Measurements from ENCODE around the gene RHOH. TPM values are rescaled to one million over a fixed set of nuclear protein-coding genes. Genes with fewer than 3 reads are reported as not detected.

The RHOH gene
- total RNA-seq, 2 experiments from 2014 or later = 125 to 126 TPM

- no peak overlapping the region for H3K4me3 Mint-ChIP-seq
- H3K27me3 Mint-ChIP-seq = no peaks in the 10 kb centered on the region
- H3K27ac Mint-ChIP-seq = no peak overlapping the region
- no peaks in the 10 kb centered on the region for H3K9me3 Mint-ChIP-seq
- no peak for DNase-seq
- POLR2A ChIA-PET = no interaction called here
- CTCF ChIA-PET = no interaction called here
- no peaks in the 10 kb centered on the region for H3K36me3 Mint-ChIP-seq (ENCODE audit: low read depth)
- H3K4me1 Mint-ChIP-seq = peaks cover 24% of the 10 kb centered on the region
Observed at GRCh38 chr4:40177591-40177990, 19.2 kb upstream of the RHOH start.

DNA sequence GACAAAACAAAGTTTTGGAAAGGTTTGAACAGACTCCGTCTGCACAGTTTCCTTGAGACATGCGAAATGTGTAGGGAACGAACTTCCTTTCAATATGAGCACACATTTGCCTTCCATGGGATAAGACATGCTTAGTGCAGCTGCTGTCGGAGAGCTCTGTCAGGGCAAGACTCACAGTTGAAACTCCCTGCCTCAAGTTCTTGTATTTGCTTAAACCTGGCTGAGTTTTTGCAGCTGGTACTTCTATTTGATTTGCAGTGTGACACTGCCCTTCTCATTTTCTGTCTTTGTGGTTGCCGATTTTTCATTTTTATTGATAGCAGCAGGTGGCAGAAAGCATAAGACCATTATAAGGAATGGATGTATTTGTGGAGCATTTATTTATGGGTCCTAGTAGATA is 18.2 kb upstream of the RHOH start:
- POLR2A ChIA-PET = no interaction called here
- Mint-ChIP-seq H3K36me3 (ENCODE audit: low read depth) (no peaks in the 10 kb centered on the region), H3K27ac (no peak overlapping the region), H3K27me3 (no peaks in the 10 kb centered on the region), H3K4me3 (no peak overlapping the region), H3K4me1 (peaks cover 15% of the 10 kb centered on the region), H3K9me3 (no peaks in the 10 kb centered on the region)
- no peak for DNase-seq
- CTCF ChIA-PET = interaction anchor here (0.8 kb wide), 1 partner anchor 128 kb away, joined by 3 read pairs; no protein-coding TSS in a partner anchor

GRCh38 chr4:40179360-40179759 is 17.5 kb upstream of the RHOH start:
- ChIA-PET CTCF (no interaction called here), POLR2A (no interaction called here)
- H3K9me3 Mint-ChIP-seq = no peaks in the 10 kb centered on the region
- DNase-seq = no peak
- H3K4me1 Mint-ChIP-seq = peaks cover 20% of the 10 kb centered on the region
- no peak overlapping the region for H3K4me3 Mint-ChIP-seq
- no peaks in the 10 kb centered on the region for H3K36me3 Mint-ChIP-seq (ENCODE audit: low read depth)
- no peak overlapping the region for H3K27ac Mint-ChIP-seq
- H3K27me3 Mint-ChIP-seq = no peaks in the 10 kb centered on the region

DNA sequence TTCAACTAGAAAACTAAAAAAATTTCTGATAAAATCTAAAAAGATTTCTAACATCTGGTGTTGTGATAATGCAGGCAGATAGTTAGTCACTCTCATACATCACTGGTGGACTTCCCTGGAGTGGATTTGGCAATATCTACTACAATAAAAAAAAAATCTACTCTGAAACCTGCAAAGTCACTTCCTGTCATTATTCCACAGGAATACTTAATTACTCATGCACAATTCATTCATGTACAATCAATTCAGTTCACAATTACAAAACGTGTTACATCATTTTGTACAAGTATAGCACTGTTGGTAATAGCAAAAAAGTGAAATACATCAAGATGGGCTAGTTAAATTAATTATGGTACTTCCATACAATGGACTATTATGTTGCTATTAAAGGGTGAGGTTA is 16.5 kb upstream of the RHOH start:
- Mint-ChIP-seq H3K27ac (no peak overlapping the region), H3K36me3 (ENCODE audit: low read depth) (no peaks in the 10 kb centered on the region), H3K4me3 (no peak overlapping the region), H3K9me3 (no peaks in the 10 kb centered on the region), H3K4me1 (peaks cover 26% of the 10 kb centered on the region), H3K27me3 (no peaks in the 10 kb centered on the region)
- DNase-seq = no peak
- POLR2A ChIA-PET = no interaction called here
- CTCF ChIA-PET = no interaction called here

DNA sequence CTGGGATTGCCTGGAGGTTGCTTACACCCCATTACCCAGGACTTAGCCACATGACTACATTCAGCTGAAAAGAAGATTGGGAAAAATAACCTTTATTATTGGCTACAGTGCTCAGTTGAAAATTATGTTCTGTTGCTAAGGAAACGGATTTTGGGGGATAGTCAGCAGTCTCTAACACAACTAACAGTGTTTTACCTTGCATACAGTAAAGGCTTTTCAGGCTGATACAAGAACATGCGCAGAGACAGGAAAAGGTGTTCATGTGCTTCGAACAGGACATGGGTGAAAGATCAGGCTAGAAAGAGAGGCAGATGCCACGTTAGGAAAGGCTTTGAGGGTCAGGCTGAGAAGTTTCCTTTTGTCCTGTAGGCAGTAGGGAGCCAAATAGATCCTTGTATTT is 14.8 kb upstream of the RHOH start:
- H3K4me1 Mint-ChIP-seq = peaks cover 39% of the 10 kb centered on the region
- no peak for DNase-seq
- H3K36me3 Mint-ChIP-seq (ENCODE audit: low read depth) = no peaks in the 10 kb centered on the region
- no peak overlapping the region for H3K27ac Mint-ChIP-seq
- ChIA-PET CTCF (interaction anchor here (0.6 kb wide), 1 partner anchor 163 kb away, joined by 4 read pairs; no protein-coding TSS in a partner anchor), POLR2A (interaction anchor here (1.5 kb wide), 1 partner anchor 18 kb away, joined by 4 read pairs; no protein-coding TSS in a partner anchor)
- H3K27me3 Mint-ChIP-seq = no peaks in the 10 kb centered on the region
- H3K9me3 Mint-ChIP-seq = no peaks in the 10 kb centered on the region
- H3K4me3 Mint-ChIP-seq = no peak overlapping the region

GRCh38 chr4:40182954-40183353 is 13.9 kb upstream of the RHOH start:
- POLR2A ChIA-PET = interaction anchor here (0.9 to 10.0 kb wide), 4 partner anchors 14 to 125 kb away, joined by 4 to 135 read pairs (median 5); partner anchors contain the start of gene RHOH
- no peaks in the 10 kb centered on the region for H3K9me3 Mint-ChIP-seq
- H3K27ac Mint-ChIP-seq = no peak overlapping the region
- H3K36me3 Mint-ChIP-seq (ENCODE audit: low read depth) = no peaks in the 10 kb centered on the region
- H3K4me3 Mint-ChIP-seq = no peak overlapping the region
- no peaks in the 10 kb centered on the region for H3K27me3 Mint-ChIP-seq
- CTCF ChIA-PET = interaction anchor here (0.7 to 2.0 kb wide), 4 partner anchors 12 to 223 kb away, joined by 3 to 11 read pairs (median 6); no protein-coding TSS in a partner anchor
- H3K4me1 Mint-ChIP-seq = peaks cover 46% of the 10 kb centered on the region
- DNase-seq = no peak

DNA sequence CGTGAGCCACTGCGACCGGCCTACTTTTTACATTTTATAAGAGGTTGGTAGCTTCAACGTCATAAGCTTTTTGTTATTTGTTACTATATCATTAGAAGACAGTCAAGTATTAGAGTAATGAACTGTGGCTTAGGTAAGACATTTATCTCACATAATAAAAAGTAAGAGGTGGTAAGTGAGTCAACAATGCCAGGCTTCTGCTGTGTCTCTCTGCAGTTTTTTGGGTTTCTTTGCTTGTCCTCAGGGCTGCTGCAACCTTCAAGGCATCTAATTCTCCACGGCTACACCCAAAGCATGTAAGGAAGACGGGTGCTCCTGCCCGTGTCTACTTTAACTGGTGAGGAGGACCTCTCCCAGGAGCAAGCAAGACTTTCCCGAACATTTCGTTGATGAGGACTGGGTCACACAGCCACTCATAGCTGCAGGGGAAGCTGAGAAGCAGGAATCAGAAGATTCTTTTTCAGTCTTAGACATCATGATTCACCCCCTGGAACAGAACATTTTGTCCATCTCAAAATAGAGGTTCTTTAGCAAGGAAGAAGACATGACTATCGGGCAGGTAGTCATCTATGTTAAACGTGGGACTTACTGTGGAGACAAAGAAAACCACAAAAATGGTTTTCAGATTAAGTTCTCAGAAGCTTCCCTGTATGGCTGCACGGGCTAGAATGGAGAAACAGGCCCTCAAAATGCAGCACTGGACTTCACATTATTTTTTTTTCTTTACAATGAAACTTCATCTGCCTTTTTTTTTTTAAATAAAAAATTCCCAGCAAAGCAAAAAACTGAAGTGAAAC is 13.0 kb upstream of the RHOH start:
- CTCF ChIA-PET = interaction anchor here (0.7 to 2.0 kb wide), 4 partner anchors 11 to 224 kb away, joined by 3 to 11 read pairs (median 6); no protein-coding TSS in a partner anchor
- DNase-seq = no peak
- H3K36me3 Mint-ChIP-seq (ENCODE audit: low read depth) = no peaks in the 10 kb centered on the region
- H3K4me1 Mint-ChIP-seq = peaks cover 47% of the 10 kb centered on the region
- no peaks in the 10 kb centered on the region for H3K9me3 Mint-ChIP-seq
- H3K27ac Mint-ChIP-seq = peak overlapping the region; percentile 12
- no peaks in the 10 kb centered on the region for H3K27me3 Mint-ChIP-seq
- POLR2A ChIA-PET = interaction anchor here (0.8 to 10.0 kb wide), 5 partner anchors 13 to 124 kb away, joined by 4 to 135 read pairs (median 5); partner anchors contain the start of gene RHOH
- no peak overlapping the region for H3K4me3 Mint-ChIP-seq

- Mint-ChIP-seq H3K36me3 (ENCODE audit: low read depth) (no peaks in the 10 kb centered on the region), H3K9me3 (no peaks in the 10 kb centered on the region), H3K4me3 (no peak overlapping the region), H3K27ac (no peak overlapping the region), H3K27me3 (no peaks in the 10 kb centered on the region), H3K4me1 (peaks cover 57% of the 10 kb centered on the region)
- POLR2A ChIA-PET = interaction anchor here (1.3 to 10.0 kb wide), 3 partner anchors 11 to 121 kb away, joined by 4 to 135 read pairs (median 11); partner anchors contain the start of gene RHOH
- DNase-seq = no peak
- CTCF ChIA-PET = interaction anchor here (1.2 to 1.4 kb wide), 3 partner anchors 124 to 140 kb away, joined by 3 to 5 read pairs (median 4); no protein-coding TSS in a partner anchor
Observed at GRCh38 chr4:40185830-40186664, 10.8 kb upstream of the RHOH start.

- no peak overlapping the region for H3K27ac Mint-ChIP-seq
- DNase-seq = no peak
- POLR2A ChIA-PET = interaction anchor here (1.3 to 10.0 kb wide), 3 partner anchors 10 to 121 kb away, joined by 4 to 135 read pairs (median 11); partner anchors contain the start of gene RHOH
- no peaks in the 10 kb centered on the region for H3K36me3 Mint-ChIP-seq (ENCODE audit: low read depth)
- H3K4me3 Mint-ChIP-seq = no peak overlapping the region
- H3K4me1 Mint-ChIP-seq = peaks cover 60% of the 10 kb centered on the region
- H3K27me3 Mint-ChIP-seq = no peaks in the 10 kb centered on the region
- no peaks in the 10 kb centered on the region for H3K9me3 Mint-ChIP-seq
- CTCF ChIA-PET = interaction anchor here (0.7 to 1.4 kb wide), 5 partner anchors 45 to 139 kb away, joined by 3 to 5 read pairs (median 4); no protein-coding TSS in a partner anchor
Observed at GRCh38 chr4:40186665-40187014, 10.2 kb upstream of the RHOH start.

DNA sequence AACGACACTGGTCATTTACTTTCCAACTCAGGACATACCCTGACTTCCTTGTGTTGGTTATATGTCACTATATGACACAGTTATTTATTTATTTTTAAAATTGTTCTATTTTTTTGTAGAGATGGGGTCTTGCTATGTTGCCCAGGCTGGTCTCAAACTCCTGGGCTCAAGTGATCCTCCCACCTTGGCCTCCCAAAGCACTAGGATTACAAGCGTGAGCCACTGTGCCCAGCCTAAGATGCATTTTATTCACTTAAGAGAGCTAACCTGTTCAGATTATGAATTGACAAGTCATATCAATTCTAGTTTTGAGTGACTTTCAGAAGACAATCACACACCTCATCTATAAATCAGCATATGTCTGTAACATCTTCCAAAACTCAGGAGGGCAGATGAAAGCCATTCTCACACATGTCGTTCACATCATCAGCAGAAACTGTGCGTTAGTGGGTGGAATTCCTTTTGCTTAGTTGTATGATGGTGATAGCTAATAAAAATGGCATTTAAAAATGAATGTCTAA is 9.4 kb upstream of the RHOH start:
- DNase-seq = no peak
- POLR2A ChIA-PET = interaction anchor here (1.0 to 10.0 kb wide), 2 partner anchors 10 to 125 kb away, joined by 3 to 135 read pairs; partner anchors contain the start of gene RHOH
- H3K9me3 Mint-ChIP-seq = no peaks in the 10 kb centered on the region
- peaks cover 64% of the 10 kb centered on the region for H3K4me1 Mint-ChIP-seq
- H3K4me3 Mint-ChIP-seq = no peak overlapping the region
- CTCF ChIA-PET = interaction anchor here (0.7 to 1.4 kb wide), 4 partner anchors 44 to 138 kb away, joined by 3 to 5 read pairs (median 4); no protein-coding TSS in a partner anchor
- H3K36me3 Mint-ChIP-seq (ENCODE audit: low read depth) = no peaks in the 10 kb centered on the region
- no peaks in the 10 kb centered on the region for H3K27me3 Mint-ChIP-seq
- no peak overlapping the region for H3K27ac Mint-ChIP-seq

DNA sequence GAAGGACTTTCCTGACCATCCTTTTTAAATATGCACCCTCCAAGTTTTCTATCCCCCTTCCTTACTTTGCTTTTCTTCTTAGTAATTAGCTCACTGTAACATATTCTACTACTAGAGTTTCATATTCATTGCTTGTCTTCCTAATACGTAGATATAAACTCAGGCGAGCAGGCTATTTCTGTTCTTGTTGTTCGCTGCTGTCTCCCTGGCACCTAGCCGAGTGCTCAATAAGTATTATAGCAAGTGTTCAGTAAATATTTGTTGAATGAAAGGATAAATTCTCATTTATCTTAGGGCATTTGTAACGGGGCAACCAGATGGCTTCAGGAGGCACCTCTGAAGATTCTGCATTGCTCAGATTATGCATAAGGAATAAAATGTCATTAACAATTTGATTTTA is 6.8 kb upstream of the RHOH start:
- no peaks in the 10 kb centered on the region for H3K27me3 Mint-ChIP-seq
- peak overlapping the region; percentile 97 for H3K4me3 Mint-ChIP-seq
- DNase-seq = no peak
- no peaks in the 10 kb centered on the region for H3K36me3 Mint-ChIP-seq (ENCODE audit: low read depth)
- ChIA-PET CTCF (interaction anchor here (1.0 to 2.3 kb wide), 3 partner anchors 10 to 135 kb away, joined by 3 to 7 read pairs (median 7); no protein-coding TSS in a partner anchor), POLR2A (interaction anchor here (0.8 to 10.0 kb wide), 5 partner anchors 7 to 118 kb away, joined by 3 to 135 read pairs (median 17); partner anchors contain the start of gene RHOH)
- no peaks in the 10 kb centered on the region for H3K9me3 Mint-ChIP-seq
- peak overlapping the region; percentile 29 for H3K27ac Mint-ChIP-seq
- peaks cover 72% of the 10 kb centered on the region for H3K4me1 Mint-ChIP-seq

DNA sequence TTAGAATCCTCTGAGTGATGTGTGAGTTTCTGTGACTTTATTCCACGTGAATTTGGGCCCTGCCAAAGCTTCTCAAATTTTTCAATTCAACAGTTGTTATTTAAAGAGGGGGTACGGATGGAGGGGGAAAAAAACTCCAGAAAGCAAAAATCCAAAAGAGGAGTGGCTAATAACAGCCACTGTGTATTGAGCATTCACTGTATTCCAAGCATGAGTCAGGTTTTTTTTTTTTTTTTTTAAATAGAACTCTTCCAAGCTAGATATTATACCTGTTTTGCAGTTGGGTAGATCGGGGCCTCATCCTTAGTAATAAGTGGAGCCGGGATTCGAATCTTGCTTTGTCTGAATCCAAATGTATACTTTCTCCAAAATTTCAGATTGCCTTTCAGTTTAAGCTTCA is 6.4 kb upstream of the RHOH start:
- ChIA-PET CTCF (interaction anchor here (0.7 to 2.8 kb wide), 7 partner anchors 10 to 391 kb away, joined by 3 to 13 read pairs (median 3); no protein-coding TSS in a partner anchor), POLR2A (interaction anchor here (0.6 to 10.0 kb wide), 11 partner anchors 7 to 117 kb away, joined by 3 to 135 read pairs (median 8); partner anchors contain the start of gene RHOH)
- H3K27ac Mint-ChIP-seq = peak overlapping the region; percentile 99
- H3K36me3 Mint-ChIP-seq (ENCODE audit: low read depth) = no peaks in the 10 kb centered on the region
- H3K27me3 Mint-ChIP-seq = no peaks in the 10 kb centered on the region
- peak overlapping the region; percentile 97 for H3K4me3 Mint-ChIP-seq
- H3K9me3 Mint-ChIP-seq = no peaks in the 10 kb centered on the region
- no peak for DNase-seq
- peaks cover 75% of the 10 kb centered on the region for H3K4me1 Mint-ChIP-seq

All from activated CD4-positive, alpha-beta memory T cell treated with anti-CD3 and anti-CD28 coated beads, Interleukin-2, amount 10 ng/mL, durations not matched to agents 7 days and 5 days (primary cell).